ENCODE data around the gene PCNX1.

Gene PCNX1

GRCh38 chr14:70889555-70889954 lies 17.7 kb upstream of the PCNX1 start:
- no peak for DNase-seq

DNA sequence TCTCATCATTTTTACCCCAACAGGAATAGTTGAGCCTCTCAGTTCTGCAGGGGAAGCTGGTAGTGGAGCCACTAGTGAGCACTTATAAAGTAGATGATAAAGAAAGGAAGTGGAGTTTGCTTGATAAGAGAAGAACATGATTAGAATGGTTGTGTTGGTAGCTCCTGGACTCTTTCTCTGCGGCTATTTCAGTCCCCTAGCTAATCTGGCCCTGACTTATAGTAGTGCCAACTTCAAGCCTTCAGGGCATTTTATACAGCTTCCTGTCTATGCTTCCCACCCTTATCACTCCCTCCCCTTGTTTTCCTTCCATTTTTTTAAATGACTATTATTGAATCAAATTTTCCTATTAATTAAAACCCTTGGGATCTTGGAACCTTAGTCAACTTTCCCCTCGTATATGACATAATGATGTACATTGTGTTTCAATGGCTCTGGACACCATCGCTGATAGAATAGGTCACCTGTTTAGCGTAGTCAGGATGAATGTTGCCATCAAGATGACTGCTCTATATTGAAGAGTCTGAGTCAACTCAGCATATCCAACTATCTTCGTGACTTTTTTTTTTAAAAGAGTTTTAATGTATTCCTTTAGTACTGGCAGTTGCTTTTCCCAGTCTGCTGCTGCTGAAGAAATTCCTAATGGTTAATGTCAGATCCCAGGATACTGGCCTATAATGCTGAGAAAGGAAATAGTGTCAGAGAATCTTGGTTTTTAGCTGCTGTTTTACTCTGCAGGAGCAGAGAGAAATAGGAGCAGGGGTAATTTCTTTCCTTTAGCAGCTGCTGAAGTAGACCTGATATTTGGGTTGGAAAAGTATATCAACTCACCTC lies 16.2 kb upstream of the PCNX1 start:
- DNase-seq, result no peak

DNA sequence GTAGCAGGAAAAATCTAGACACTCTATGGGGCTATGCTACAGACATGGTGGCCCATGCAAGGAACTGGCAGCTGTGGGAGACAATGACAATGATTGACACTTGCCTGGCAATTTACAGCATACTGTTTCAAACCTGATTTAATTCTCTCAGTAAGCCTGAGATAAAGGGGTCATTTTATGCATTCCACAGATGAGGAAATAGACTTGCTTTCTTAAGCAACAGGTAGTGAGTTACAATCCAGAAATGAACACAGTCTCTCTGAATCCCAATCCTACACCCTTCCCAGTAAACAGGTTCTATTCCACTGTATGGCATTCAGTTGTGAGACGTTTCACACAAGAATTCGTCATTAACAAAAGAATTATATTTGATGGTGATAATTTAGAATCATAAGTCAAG lies 15.5 kb upstream of the PCNX1 start:
- no peak for DNase-seq

DNA sequence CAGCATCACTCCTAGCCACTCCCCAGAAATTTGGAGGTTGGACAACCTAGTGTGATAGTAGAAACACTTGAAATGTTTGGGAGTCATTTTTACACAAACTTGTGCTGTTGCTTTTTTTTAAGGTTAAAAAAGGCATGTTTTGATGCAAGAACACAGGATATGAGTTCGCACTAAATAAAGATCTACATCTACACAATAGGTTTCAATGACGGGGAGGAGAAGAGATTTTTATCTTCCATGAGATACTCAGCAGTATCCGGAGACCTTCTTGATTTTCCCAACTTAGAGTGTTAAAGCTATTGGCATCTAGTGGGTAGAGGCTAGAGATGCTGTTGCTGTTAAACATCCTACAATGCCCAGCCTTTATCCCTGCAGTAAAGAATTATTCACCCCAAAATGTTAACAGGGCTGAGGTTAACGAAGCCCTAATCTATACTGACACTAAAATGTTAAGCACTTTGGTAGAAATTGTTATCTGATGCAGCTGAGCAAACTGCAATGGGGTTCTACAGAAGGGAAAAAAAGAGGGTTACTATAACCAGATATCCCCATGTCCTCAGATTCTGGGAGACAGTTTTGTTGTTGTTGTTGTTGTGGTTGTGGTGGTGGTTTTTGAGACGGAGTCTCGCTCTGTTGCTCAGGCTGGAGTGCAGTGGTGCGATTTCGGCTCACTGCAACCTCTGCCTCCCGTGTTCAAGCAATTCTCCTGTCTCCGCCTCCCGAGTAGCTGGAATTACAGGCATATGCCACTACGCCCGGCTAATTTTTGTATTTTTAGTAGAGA lies 14.0 kb upstream of the PCNX1 start:
- no peak for DNase-seq

GRCh38 chr14:70893858-70894291 lies 13.4 kb upstream of the PCNX1 start:
- DNase-seq, result no peak

DNA sequence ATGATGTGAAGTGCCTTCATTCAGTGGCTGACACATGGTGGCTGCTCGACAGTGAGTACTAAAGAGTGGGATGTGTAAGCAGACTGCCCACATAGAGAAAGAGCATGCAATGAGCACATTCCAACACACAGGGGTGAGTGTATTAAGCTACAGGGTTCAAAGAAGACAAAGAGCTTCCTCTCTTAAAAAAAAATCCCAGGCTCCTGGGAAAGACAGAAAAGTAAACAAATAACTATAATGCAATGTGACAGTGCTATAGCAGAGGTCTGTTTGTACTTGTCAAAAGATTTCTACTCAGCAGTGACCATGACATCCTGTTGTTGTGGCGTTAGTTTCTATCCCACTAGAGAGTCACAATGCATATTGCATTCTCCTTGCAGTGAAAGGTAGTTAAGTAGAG lies 12.4 kb upstream of the PCNX1 start:
- DNase-seq, result no peak

- no peak for DNase-seq
These were observed 10.9 kb upstream of the PCNX1 start for GRCh38 chr14:70896317-70896716.

GRCh38 chr14:70896981-70897380 lies 10.3 kb upstream of the PCNX1 start:
- no peak for DNase-seq

GRCh38 chr14:70897464-70897863 lies 9.8 kb upstream of the PCNX1 start:
- no peak for DNase-seq

DNA sequence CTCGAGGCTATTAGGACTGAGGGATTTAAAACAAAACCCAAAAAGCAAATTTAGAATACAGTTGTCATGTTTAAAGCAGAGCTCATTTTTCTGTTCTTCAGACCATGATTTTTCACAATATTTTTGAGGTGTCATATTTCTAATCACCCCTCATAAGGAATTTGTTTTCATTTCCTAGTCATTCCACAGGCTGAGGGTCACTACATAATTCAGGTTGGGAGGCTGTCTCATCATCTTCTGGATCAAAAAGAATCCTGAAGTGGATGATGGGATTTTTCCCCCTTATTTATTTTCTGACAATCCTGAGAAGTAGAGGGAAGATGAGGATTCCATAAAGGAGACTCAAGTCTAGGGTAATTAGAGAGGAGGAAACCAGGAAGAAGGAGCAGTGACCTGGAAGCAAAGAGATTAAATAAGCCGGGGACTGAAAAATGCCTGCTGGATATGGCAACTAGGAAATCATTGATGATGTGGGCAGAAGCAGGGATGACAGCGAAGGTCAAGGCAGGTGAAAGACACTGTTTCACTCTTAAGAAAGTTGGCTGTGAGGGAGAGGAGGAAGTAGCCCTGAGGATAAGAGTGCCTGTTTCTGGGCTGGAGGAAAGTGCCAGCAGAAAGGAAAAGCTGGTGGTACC lies 9.0 kb upstream of the PCNX1 start:
- no peak for DNase-seq

GRCh38 chr14:70901269-70901668 lies 6.0 kb upstream of the PCNX1 start:
- no peak for DNase-seq

GRCh38 chr14:70902184-70902583 lies 5.1 kb upstream of the PCNX1 start:
- no peak for DNase-seq

GRCh38 chr14:70904373-70904772 lies 2.9 kb upstream of the PCNX1 start:
- no peak for DNase-seq

DNA sequence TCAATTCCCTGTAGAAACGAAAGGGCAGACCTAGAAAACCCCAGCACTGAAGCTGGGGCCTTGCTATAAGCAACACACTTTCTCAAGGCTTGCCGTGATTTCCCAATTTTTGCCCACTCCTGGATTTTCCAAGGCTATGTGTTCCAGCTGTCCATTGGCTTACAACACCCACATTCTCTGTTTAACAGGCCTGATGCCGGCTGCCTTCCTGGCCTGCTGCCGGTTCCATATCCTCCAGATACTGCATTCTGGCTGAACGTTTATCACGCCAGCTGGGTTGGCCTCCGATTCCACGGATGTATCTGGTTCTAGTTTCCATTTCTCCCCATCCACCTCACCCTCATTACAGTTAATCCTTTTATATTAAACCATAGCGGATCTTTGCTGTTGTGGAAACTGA lies 2.0 kb upstream of the PCNX1 start:
- DNase-seq, result peak; percentile 83

GRCh38 chr14:70906793-70907175 lies 475 bp upstream of the PCNX1 start:
- no peak for DNase-seq

- peak; percentile 57 for DNase-seq
These were observed 1.0 kb downstream of the PCNX1 start for GRCh38 chr14:70907996-70908934.

- no peak for DNase-seq
These were observed 1.8 kb downstream of the PCNX1 start for GRCh38 chr14:70908935-70909641.

- no peak for DNase-seq
These were observed 2.7 kb downstream of the PCNX1 start for GRCh38 chr14:70909733-70910614.

DNA sequence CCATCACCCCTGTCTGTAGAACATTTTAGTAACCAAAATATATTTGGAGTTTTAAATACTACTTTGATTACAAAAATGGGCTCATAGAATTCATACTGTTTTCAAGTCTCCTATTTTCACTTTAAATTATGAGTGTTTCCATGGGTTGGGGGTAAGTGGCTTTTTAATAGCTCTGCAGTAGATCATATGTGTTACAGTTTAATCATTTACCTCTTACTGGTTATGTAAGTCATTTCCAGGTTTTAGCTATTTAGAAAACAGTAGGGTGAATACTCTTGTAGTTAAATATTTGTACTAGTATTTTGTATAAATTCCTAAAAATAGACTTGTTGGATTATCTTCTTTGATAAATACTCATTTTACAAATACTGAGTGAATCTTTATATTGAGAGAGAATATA lies 8.2 kb downstream of the PCNX1 start:
- no peak for DNase-seq

DNA sequence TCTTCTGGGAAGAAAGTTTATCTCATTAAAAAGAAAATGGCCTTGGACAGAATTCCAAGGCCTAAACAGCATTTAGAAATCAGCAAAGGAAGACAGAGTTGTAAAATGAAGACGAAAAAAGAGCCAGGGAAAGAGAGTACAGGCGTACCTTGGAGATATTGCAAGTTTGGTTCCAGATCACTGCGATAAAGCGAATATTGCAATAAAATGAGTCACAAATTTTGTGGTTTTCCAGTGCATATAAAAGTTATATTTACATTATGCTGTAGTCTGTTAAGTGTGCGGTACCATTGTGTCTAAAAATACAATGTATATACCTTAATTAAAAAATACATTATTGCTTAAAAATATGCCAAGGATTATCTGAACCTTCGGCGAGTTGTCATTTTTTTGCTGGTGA lies 9.0 kb downstream of the PCNX1 start:
- no peak for DNase-seq

- no peak for DNase-seq
These were observed 9.5 kb downstream of the PCNX1 start for GRCh38 chr14:70916799-70917198.

Data from femur (tissue), 1 donor.